ENCODE measurements around the gene B4GALNT3. TPM values are rescaled to one million over a fixed set of nuclear protein-coding genes. Genes with fewer than 3 reads are reported as not detected.

B4GALNT3 gene
- total and polyA plus RNA-seq, 3 experiments from 2014 or later: 3.1 to 6.9 (median 3.5) TPM

- H3K27me3 ChIP-seq (ENCODE audit: insufficient read depth, low read length, poor library complexity, severe bottlenecking): no peaks in the 10 kb centered on the region
- Mint-ChIP-seq H3K4me3 (no peak overlapping the region), H3K9me3 (peaks cover 0 to 3% (median 0%) of the 10 kb centered on the region in 5 donors), H3K27me3 (no peaks in the 10 kb centered on the region), H3K4me1 (peaks cover 0 to 13% (median 0%) of the 10 kb centered on the region in 3 donors), H3K36me3 (peaks cover 0 to 3% (median 0%) of the 10 kb centered on the region in 3 donors), H3K27ac (no peak overlapping the region)
- POLR2A ChIA-PET: no interaction called here
- H3K36me3 ChIP-seq (ENCODE audit: insufficient read depth, low read length): no peaks in the 10 kb centered on the region
- DNase-seq: no peak
- peak overlapping the region; percentile 24 for H3K27ac ChIP-seq (ENCODE audit: low read depth, low read length)
- no peaks in the 10 kb centered on the region for H3K9me3 ChIP-seq (ENCODE audit: low read length)
- no peak overlapping the region for H3K4me3 ChIP-seq (ENCODE audit: low read length)
- no peaks in the 10 kb centered on the region for H3K4me1 ChIP-seq (ENCODE audit: insufficient read depth, low read length)
- CTCF ChIA-PET: interaction anchor here (0.6 kb wide), 1 partner anchor 223 kb away, joined by 3 read pairs; no protein-coding TSS in a partner anchor
These were observed 131.7 kb downstream of the B4GALNT3 start for GRCh38 chr12:591167-592023.

DNA sequence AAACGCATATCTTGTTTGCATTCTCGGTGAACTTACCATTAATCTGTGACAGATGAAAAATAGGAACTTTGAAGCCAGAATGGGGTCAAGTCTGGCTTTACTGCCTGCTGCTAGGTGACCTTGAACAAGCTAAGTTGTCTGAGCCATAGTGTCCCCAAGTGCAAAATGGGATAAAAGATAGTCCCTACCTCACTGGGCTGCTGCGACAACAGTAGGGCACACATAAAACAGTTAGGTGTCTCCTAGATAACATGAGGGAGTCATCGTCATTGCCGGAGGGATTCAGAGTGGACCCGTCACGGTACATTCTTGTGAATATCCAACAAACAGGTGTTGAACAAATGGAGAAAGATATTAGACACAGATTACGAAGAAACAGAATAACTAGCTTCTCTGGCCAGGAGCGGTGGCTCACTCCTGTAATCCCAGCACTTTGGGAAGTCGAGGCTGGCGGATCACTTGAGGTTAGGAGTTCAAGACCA is 132.3 kb downstream of the B4GALNT3 start:
- DNase-seq: no peak
- no peaks in the 10 kb centered on the region for H3K27me3 Mint-ChIP-seq
- CTCF ChIA-PET: no interaction called here

GRCh38 chr12:593396-594270 is 133.9 kb downstream of the B4GALNT3 start:
- Mint-ChIP-seq H3K27me3 (no peaks in the 10 kb centered on the region), H3K36me3 (peaks cover 0 to 3% (median 0%) of the 10 kb centered on the region in 3 donors), H3K4me3 (no peak overlapping the region), H3K4me1 (peaks cover 0 to 13% (median 0%) of the 10 kb centered on the region in 3 donors), H3K27ac (no peak overlapping the region), H3K9me3 (no peaks in the 10 kb centered on the region)
- Histone ChIP-seq H3K27me3 (ENCODE audit: insufficient read depth, low read length, poor library complexity, severe bottlenecking) (no peaks in the 10 kb centered on the region), H3K9me3 (ENCODE audit: low read length) (no peaks in the 10 kb centered on the region), H3K4me3 (ENCODE audit: low read length) (no peak overlapping the region), H3K36me3 (ENCODE audit: insufficient read depth, low read length) (no peaks in the 10 kb centered on the region), H3K4me1 (ENCODE audit: insufficient read depth, low read length) (no peaks in the 10 kb centered on the region), H3K27ac (ENCODE audit: low read depth, low read length) (no peak overlapping the region)
- no peak for DNase-seq
- ChIA-PET CTCF (interaction anchor here (0.8 kb wide), 1 partner anchor 12 kb away, joined by 3 read pairs; no protein-coding TSS in a partner anchor), POLR2A (no interaction called here)

More for the DNA sequence above, 132.3 kb downstream of the B4GALNT3 start:
- Histone ChIP-seq H3K4me1 (ENCODE audit: insufficient read depth, low read length) (no peaks in the 10 kb centered on the region), H3K9me3 (ENCODE audit: low read length) (no peaks in the 10 kb centered on the region), H3K27ac (ENCODE audit: low read depth, low read length) (peak overlapping the region; percentile 24), H3K36me3 (ENCODE audit: insufficient read depth, low read length) (no peaks in the 10 kb centered on the region), H3K4me3 (ENCODE audit: low read length) (no peak overlapping the region), H3K27me3 (ENCODE audit: insufficient read depth, low read length, poor library complexity, severe bottlenecking) (no peaks in the 10 kb centered on the region)
- Mint-ChIP-seq H3K4me3 (no peak overlapping the region), H3K36me3 (peaks cover 0 to 3% (median 0%) of the 10 kb centered on the region in 3 donors), H3K27ac (no peak overlapping the region), H3K9me3 (peaks cover 0 to 3% (median 0%) of the 10 kb centered on the region in 5 donors), H3K4me1 (peaks cover 0 to 13% (median 0%) of the 10 kb centered on the region in 3 donors)
- POLR2A ChIA-PET: no interaction called here

GRCh38 chr12:597926-598568 is 138.3 kb downstream of the B4GALNT3 start:
- DNase-seq: no peak
- no peaks in the 10 kb centered on the region for H3K27me3 ChIP-seq (ENCODE audit: insufficient read depth, low read length, poor library complexity, severe bottlenecking)
- Mint-ChIP-seq H3K36me3 (peaks cover 0 to 3% (median 0%) of the 10 kb centered on the region in 3 donors), H3K27ac (peak overlapping the region in 1 of 8 donors; percentile 82), H3K4me1 (peaks cover 0 to 6% (median 0%) of the 10 kb centered on the region in 3 donors), H3K9me3 (no peaks in the 10 kb centered on the region), H3K27me3 (no peaks in the 10 kb centered on the region), H3K4me3 (no peak overlapping the region)
- POLR2A ChIA-PET: no interaction called here
- H3K9me3 ChIP-seq (ENCODE audit: low read length): no peaks in the 10 kb centered on the region
- H3K4me1 ChIP-seq (ENCODE audit: insufficient read depth, low read length): no peaks in the 10 kb centered on the region
- H3K27ac ChIP-seq (ENCODE audit: low read depth, low read length): no peak overlapping the region
- no peaks in the 10 kb centered on the region for H3K36me3 ChIP-seq (ENCODE audit: insufficient read depth, low read length)
- CTCF ChIA-PET: interaction anchor here (1.0 to 2.0 kb wide), 2 partner anchors 22 kb away, joined by 3 to 6 read pairs; no protein-coding TSS in a partner anchor
- no peak overlapping the region for H3K4me3 ChIP-seq (ENCODE audit: low read length)

- Histone ChIP-seq H3K4me3 (ENCODE audit: low read length) (no peak overlapping the region), H3K27ac (ENCODE audit: low read depth, low read length) (no peak overlapping the region), H3K27me3 (ENCODE audit: insufficient read depth, low read length, poor library complexity, severe bottlenecking) (no peaks in the 10 kb centered on the region), H3K9me3 (ENCODE audit: low read length) (no peaks in the 10 kb centered on the region), H3K36me3 (ENCODE audit: insufficient read depth, low read length) (no peaks in the 10 kb centered on the region), H3K4me1 (ENCODE audit: insufficient read depth, low read length) (no peaks in the 10 kb centered on the region)
- peaks cover 0 to 6% (median 0%) of the 10 kb centered on the region in 3 donors for H3K36me3 Mint-ChIP-seq
- DNase-seq: no peak
- POLR2A ChIA-PET: no interaction called here
- CTCF ChIA-PET: interaction anchor here (0.7 kb wide), 1 partner anchor 151 kb away, joined by 4 read pairs; no protein-coding TSS in a partner anchor
- H3K4me3 Mint-ChIP-seq: no peak overlapping the region
- no peaks in the 10 kb centered on the region for H3K9me3 Mint-ChIP-seq
- no peak overlapping the region for H3K27ac Mint-ChIP-seq
- no peaks in the 10 kb centered on the region for H3K27me3 Mint-ChIP-seq
- no peaks in the 10 kb centered on the region for H3K4me1 Mint-ChIP-seq
These were observed 140.0 kb downstream of the B4GALNT3 start for GRCh38 chr12:599756-600155.

GRCh38 chr12:601976-602699 is 142.4 kb downstream of the B4GALNT3 start:
- ChIA-PET POLR2A (no interaction called here), CTCF (interaction anchor here (1.1 kb wide), 1 partner anchor 26 kb away, joined by 3 read pairs; no protein-coding TSS in a partner anchor)
- Mint-ChIP-seq H3K27me3 (no peaks in the 10 kb centered on the region), H3K4me3 (no peak overlapping the region), H3K36me3 (peaks cover 0 to 2% (median 0%) of the 10 kb centered on the region in 3 donors), H3K4me1 (peaks cover under 1 to 7% (median 1%) of the 10 kb centered on the region in 3 donors), H3K9me3 (no peaks in the 10 kb centered on the region), H3K27ac (no peak overlapping the region)
- Histone ChIP-seq H3K36me3 (ENCODE audit: insufficient read depth, low read length) (no peaks in the 10 kb centered on the region), H3K4me1 (ENCODE audit: insufficient read depth, low read length) (peaks cover under 1% of the 10 kb centered on the region), H3K4me3 (ENCODE audit: low read length) (no peak overlapping the region), H3K27me3 (ENCODE audit: insufficient read depth, low read length, poor library complexity, severe bottlenecking) (no peaks in the 10 kb centered on the region), H3K27ac (ENCODE audit: low read depth, low read length) (no peak overlapping the region), H3K9me3 (ENCODE audit: low read length) (no peaks in the 10 kb centered on the region)
- DNase-seq: no peak

GRCh38 chr12:602700-603068 is 142.9 kb downstream of the B4GALNT3 start:
- Mint-ChIP-seq H3K36me3 (peaks cover 0 to 2% (median 0%) of the 10 kb centered on the region in 3 donors), H3K4me1 (peaks cover 6 to 13% (median 7%) of the 10 kb centered on the region in 3 donors), H3K4me3 (no peak overlapping the region), H3K9me3 (no peaks in the 10 kb centered on the region), H3K27ac (peak overlapping the region in 1 of 8 donors; percentile 16), H3K27me3 (no peaks in the 10 kb centered on the region)
- H3K27me3 ChIP-seq (ENCODE audit: insufficient read depth, low read length, poor library complexity, severe bottlenecking): no peaks in the 10 kb centered on the region
- ChIA-PET CTCF (interaction anchor here (1.1 to 1.6 kb wide), 2 partner anchors 27 to 148 kb away, joined by 3 to 4 read pairs; no protein-coding TSS in a partner anchor), POLR2A (no interaction called here)
- H3K36me3 ChIP-seq (ENCODE audit: insufficient read depth, low read length): no peaks in the 10 kb centered on the region
- H3K4me3 ChIP-seq (ENCODE audit: low read length): no peak overlapping the region
- H3K27ac ChIP-seq (ENCODE audit: low read depth, low read length): no peak overlapping the region
- peaks cover 6% of the 10 kb centered on the region for H3K4me1 ChIP-seq (ENCODE audit: insufficient read depth, low read length)
- H3K9me3 ChIP-seq (ENCODE audit: low read length): no peaks in the 10 kb centered on the region
- DNase-seq: no peak

Measured in CD8-positive, alpha-beta memory T cell (primary cell).